GM18858 (cell line): ENCODE data around the gene RASEF.
"Not testable (repeated sequence)": the region's sequence is repeated elsewhere in the genome, so short reads cannot be mapped to it uniquely, and the experiment has no call there.

Experiments
- ATAC-seq: cut with Tn5 transposase; IDR thresholded peaks from one replicate; pipeline ENCODE4 v1.9.1; 2021; ENCODE audit not compliant: unreplicated experiment

The RASEF gene

GRCh38 chr9:82975176-82975575 lies 87.8 kb downstream of the RASEF start:
- no peak for ATAC-seq

- no peak for ATAC-seq
Measured at GRCh38 chr9:82972446-82972845, 90.5 kb downstream of the RASEF start.

GRCh38 chr9:82970359-82970758 lies 92.6 kb downstream of the RASEF start:
- no peak for ATAC-seq

- no peak for ATAC-seq
Measured at GRCh38 chr9:82969291-82969690, 93.7 kb downstream of the RASEF start.

GRCh38 chr9:82968816-82969215 lies 94.1 kb downstream of the RASEF start:
- ATAC-seq, result no peak

- ATAC-seq, result no peak
Measured at GRCh38 chr9:82968388-82968787, 94.6 kb downstream of the RASEF start.

- ATAC-seq, result peak; percentile 94
Measured at GRCh38 chr9:82961504-82962125, 101.3 kb downstream of the RASEF start.

GRCh38 chr9:82957529-82958379 lies 105.2 kb downstream of the RASEF start:
- ATAC-seq, result no peak

GRCh38 chr9:82949203-82949602 lies 113.7 kb downstream of the RASEF start:
- ATAC-seq, result no peak

- no peak for ATAC-seq
Measured at GRCh38 chr9:82940376-82940775, 122.6 kb downstream of the RASEF start.

GRCh38 chr9:82939451-82939850 lies 123.5 kb downstream of the RASEF start:
- ATAC-seq, result peak; percentile 47

- no peak for ATAC-seq
Measured at GRCh38 chr9:82938426-82939218, 124.3 kb downstream of the RASEF start.

GRCh38 chr9:82936561-82936960 lies 126.4 kb downstream of the RASEF start:
- not testable (repeated sequence) for ATAC-seq

- no peak for ATAC-seq
Measured at GRCh38 chr9:82934949-82935348, 128.0 kb downstream of the RASEF start.

GRCh38 chr9:82934025-82934424 lies 128.9 kb downstream of the RASEF start:
- ATAC-seq, result not testable (repeated sequence)

- no peak for ATAC-seq
Measured at GRCh38 chr9:82930116-82930515, 132.8 kb downstream of the RASEF start.
